HCT116 (cell line): Measurements from ENCODE around the gene LPAR6. TPM values are rescaled to one million over a fixed set of nuclear protein-coding genes. Genes with fewer than 3 reads are reported as not detected.

Source experiments
- ATAC-seq: fragments of 200-7000 bp; cut with Tn5 transposase; 2 replicates; pipeline ENCODE4 v1.9.1; 2020; ENCODE audit warnings: mild to moderate bottlenecking, moderate library complexity
- BruUV-seq: library from RNA; stranded (reverse); fragments of 400-500 nt; replicated peaks from 2 replicates; lab custom pipeline; 2021; lab: Mats Ljungman, UMichigan
- CTCF ChIA-PET: fragments of 300-600 bp; sonication (Branson Sonifier 250); formaldehyde crosslinking; loops from one replicate; lab custom pipeline; 2021; ENCODE audit warnings: antibody characterized with exemption; lab: Charles Lee
- POLR2A ChIA-PET: fragments of 300-600, 350-600 bp; sonication (Branson Sonifier 250); formaldehyde crosslinking; loops from one replicate; lab custom pipeline; 2021; ENCODE audit warnings: antibody characterized with exemption; lab: Charles Lee
- RAD21 ChIA-PET, 2 experiments: fragments of 300-600 bp; sonication (Branson Sonifier 250); formaldehyde crosslinking; loops; one replicate each; lab custom pipeline; 2023; ENCODE audit warnings: low total read pairs in 2 of 2; ENCODE audit not compliant: uncharacterized antibody in 2 of 2, unreplicated experiment in 2 of 2, low non-redundant PET in 1 of 2; lab: Charles Lee
- DNase-seq: peaks from one replicate; pipeline ENCODE4 v3.0.0-alpha.2; 2010; ENCODE audit warnings: low read depth, low spot score
- H2AFZ ChIP-seq: fragments of 200-600 bp; shearing (Covaris generic), sonication (generic); 2 replicates; pipeline ENCODE4 v1.6.1; 2017; ENCODE audit warnings: low read depth, mixed run types, mixed read lengths, antibody characterized with exemption, low read length; ENCODE audit not compliant: poor library complexity, severe bottlenecking
- H3K27ac ChIP-seq: 2 replicates; pipeline ENCODE4 v1.5.1; 2012; ENCODE audit warnings: low read depth, low read length
- H3K27me3 ChIP-seq: fragments of 200-600 bp; sonication (generic); 2 replicates; pipeline ENCODE4 v1.6.1; 2016; ENCODE audit warnings: mixed run types, low read length, mixed read lengths; ENCODE audit not compliant: insufficient read depth
- H3K36me3 ChIP-seq, 2 experiments: fragments of 200-500 bp in 1 of 2; fragments of 200-600 bp in 1 of 2; sonication (Bioruptor generic) in 1 of 2; sonication (generic) in 1 of 2; 2 replicates each; pipeline versions ENCODE4 v1.5.1 to v1.6.1; 2014 to 2016; ENCODE audit warnings: low read length in 2 of 2, inconsistent platforms in 1 of 2, mixed read lengths in 1 of 2, mixed run types in 1 of 2; ENCODE audit not compliant: insufficient read depth in 2 of 2, control insufficient read depth in 1 of 2
- H3K4me1 ChIP-seq, 2 experiments: fragments of 200-600 bp in 1 of 2; sonication (generic) in 1 of 2; 2 replicates each; pipeline versions ENCODE4 v1.5.1 to v1.6.1; 2012 to 2017; ENCODE audit warnings: low read length in 2 of 2, inconsistent platforms in 1 of 2, mild to moderate bottlenecking in 1 of 2, mixed read lengths in 1 of 2, mixed run types in 1 of 2, moderate library complexity in 1 of 2; ENCODE audit not compliant: insufficient read depth in 2 of 2, control insufficient read depth in 1 of 2
- H3K4me2 ChIP-seq: fragments of 200-600 bp; sonication (generic); 2 replicates; pipeline ENCODE4 v1.6.1; 2017; ENCODE audit warnings: mixed run types, low read length, mixed read lengths
- H3K4me3 ChIP-seq, 2 experiments: fragments of 200-600 bp in 1 of 2; sonication (generic) in 1 of 2; replicated peaks in 1 of 2; 2 replicates each; pipeline ENCODE4 v1.5.1; 2011 to 2016; ENCODE audit warnings: low read length in 2 of 2, control low read depth in 1 of 2, low read depth in 1 of 2, mild to moderate bottlenecking in 1 of 2, mixed read lengths in 1 of 2, mixed run types in 1 of 2
- H3K79me2 ChIP-seq: fragments of 200-600 bp; sonication (generic); 2 replicates; pipeline ENCODE4 v1.6.1; 2017; ENCODE audit warnings: mild to moderate bottlenecking, mixed run types, low read length, moderate library complexity, mixed read lengths; ENCODE audit not compliant: insufficient read depth
- H3K9ac ChIP-seq: fragments of 200-600 bp; sonication (generic); 2 replicates; pipeline ENCODE4 v1.6.1; 2016; ENCODE audit warnings: low read length, mixed read lengths
- H3K9me2 ChIP-seq: fragments of 200-600 bp; sonication (generic), shearing (Covaris generic); 2 replicates; pipeline ENCODE4 v1.6.1; 2017; ENCODE audit warnings: mixed run types, mild to moderate bottlenecking, moderate library complexity; ENCODE audit not compliant: insufficient read depth
- H3K9me3 ChIP-seq, 2 experiments: fragments of 200-500 bp in 1 of 2; fragments of 200-600 bp in 1 of 2; sonication (Bioruptor generic) in 1 of 2; sonication (generic) in 1 of 2; 2 replicates each; pipeline ENCODE4 v1.6.1; 2014 to 2017; ENCODE audit warnings: low read length in 2 of 2, mixed read lengths in 2 of 2, inconsistent platforms in 1 of 2, low read depth in 1 of 2, mild to moderate bottlenecking in 1 of 2, mixed run types in 1 of 2, moderate library complexity in 1 of 2; ENCODE audit not compliant: control insufficient read depth in 1 of 2, insufficient read depth in 1 of 2
- H4K20me1 ChIP-seq: fragments of 200-600 bp; sonication (generic), shearing (Covaris generic); 2 replicates; pipeline ENCODE4 v1.6.1; 2017; ENCODE audit warnings: mixed run types, mild to moderate bottlenecking, moderate library complexity; ENCODE audit not compliant: insufficient read depth
- ATF3 ChIP-seq: IDR thresholded peaks from 2 replicates; pipeline ENCODE4 v1.6.1; 2012
- CBX3 ChIP-seq: IDR thresholded peaks from 2 replicates; pipeline ENCODE4 v1.6.1; 2012; ENCODE audit warnings: low read depth
- CTCF ChIP-seq, 3 experiments: fragments of 200-600 bp in 1 of 3; sonication (generic) in 1 of 3; IDR thresholded peaks in 2 of 3; conservative IDR thresholded peaks in 1 of 3; 2 replicates each; pipeline ENCODE4 v1.5.1; 2012 to 2017; ENCODE audit warnings: low read depth in 2 of 3, low read length in 2 of 3, antibody characterized with exemption in 1 of 3, borderline replicate concordance in 1 of 3, control low read depth in 1 of 3, mild to moderate bottlenecking in 1 of 3, mixed read lengths in 1 of 3, mixed run types in 1 of 3, moderate library complexity in 1 of 3; ENCODE audit not compliant: insufficient read depth in 1 of 3
- EGR1 ChIP-seq: IDR thresholded peaks from 2 replicates; pipeline ENCODE4 v1.6.1; 2012; ENCODE audit warnings: low read depth
- ELF1 ChIP-seq: IDR thresholded peaks from 2 replicates; pipeline ENCODE4 v1.6.1; 2012; ENCODE audit warnings: low read depth, borderline replicate concordance
- EZH2phosphoT487 ChIP-seq: fragments of 200-600 bp; IDR thresholded peaks from 2 replicates; pipeline ENCODE4 v1.6.1; 2018; ENCODE audit warnings: antibody characterized with exemption, borderline replicate concordance
- FOSL1 ChIP-seq: IDR thresholded peaks from 2 replicates; pipeline ENCODE4 v1.6.1; 2012; ENCODE audit warnings: low read depth
- JUND ChIP-seq: IDR thresholded peaks from 2 replicates; pipeline ENCODE4 v1.6.1; 2012
- MAX ChIP-seq: IDR thresholded peaks from 2 replicates; pipeline ENCODE4 v1.6.1; 2012
- POLR2AphosphoS5 ChIP-seq: IDR thresholded peaks from 2 replicates; pipeline ENCODE4 v1.6.1; 2011; ENCODE audit warnings: mild to moderate bottlenecking, low read depth, low read length, moderate library complexity
- RAD21 ChIP-seq: IDR thresholded peaks from 2 replicates; pipeline ENCODE4 v1.6.1; 2012; ENCODE audit warnings: low read depth, mild to moderate bottlenecking
- REST ChIP-seq: IDR thresholded peaks from 2 replicates; pipeline ENCODE4 v1.6.1; 2012; ENCODE audit warnings: low read depth
- SP1 ChIP-seq: IDR thresholded peaks from 2 replicates; pipeline ENCODE4 v1.6.1; 2012; ENCODE audit warnings: low read depth
- SRF ChIP-seq: IDR thresholded peaks from 2 replicates; pipeline ENCODE4 v1.6.1; 2012; ENCODE audit warnings: low read depth
- TCF7L2 ChIP-seq: IDR thresholded peaks from 2 replicates; pipeline ENCODE4 v1.7.0; 2011; ENCODE audit warnings: borderline replicate concordance, inconsistent platforms; ENCODE audit not compliant: insufficient read depth, insufficient read length; ENCODE audit errors: extremely low read depth
- YY1 ChIP-seq: IDR thresholded peaks from 2 replicates; pipeline ENCODE4 v1.6.1; 2011; ENCODE audit warnings: low read length, low read depth, moderate library complexity, mild to moderate bottlenecking; ENCODE audit not compliant: insufficient replicate concordance; ENCODE audit errors: extremely low read depth
- ZBTB33 ChIP-seq: IDR thresholded peaks from 2 replicates; pipeline ENCODE4 v1.6.1; 2011; ENCODE audit warnings: mild to moderate bottlenecking, low read length, moderate library complexity; ENCODE audit not compliant: insufficient replicate concordance; ENCODE audit errors: extremely low read depth
- ZFX ChIP-seq: fragments of 450-650 bp; IDR thresholded peaks from 2 replicates; pipeline ENCODE4 v1.6.1; 2017
- ZNF274 ChIP-seq: fragments of 200-500 bp; sonication (Bioruptor generic); IDR thresholded peaks from 2 replicates; pipeline ENCODE4 v1.6.1; 2014; ENCODE audit warnings: mild to moderate bottlenecking, low read depth, low read length, inconsistent platforms
- intact Hi-C: fragments of 100-400 bp; cut with micrococcal nuclease; formaldehyde crosslinking; loops from 2 replicates; pipeline ENCODE4 v1.10.0; 2022
- total RNA-seq: library from RNA; stranded (reverse); gene quantifications from one replicate; pipeline ENCODE4 v1.2.1, GENCODE V29; 2021; ENCODE audit not compliant: unreplicated experiment

LPAR6 gene
- total RNA-seq, 1 experiment from 2014 or later, result 0.12 TPM

- Histone ChIP-seq H3K9me3 (no peaks in the 10 kb centered on the region), H3K27me3 (no peaks in the 10 kb centered on the region)
- intact Hi-C loops, result no loop called here
Measured at GRCh38 chr13:48434200-48434599, 21.3 kb upstream of the LPAR6 start.

More at GRCh38 chr13:48434200-48434599, 21.3 kb upstream of the LPAR6 start:
- Histone ChIP-seq H3K9ac (no peak overlapping the region), H3K27ac (no peak overlapping the region), H3K4me2 (no peak overlapping the region), H2AFZ (no peak overlapping the region), H3K9me2 (no peaks in the 10 kb centered on the region), H3K79me2 (no peaks in the 10 kb centered on the region), H3K36me3 (no peaks in the 10 kb centered on the region), H4K20me1 (no peaks in the 10 kb centered on the region), H3K4me1 (0 out of 4 replicates have a peak, but pooled peaks cover 0 to 3% of the 10 kb centered on the region in 2 experiments), H3K4me3 (no peak overlapping the region)
- RAD21 ChIA-PET, result no interaction called here
- POLR2A ChIA-PET, result no interaction called here
- no TSS peak for BruUV-seq
- CTCF ChIA-PET, result no interaction called here
- DNase-seq, result no peak
- ATAC-seq, result no peak
- TF ChIP-seq EGR1, result no peak
- no peak for TF ChIP-seq ATF3
- TF ChIP-seq ZFX, result no peak
- TF ChIP-seq RAD21, result no peak
- no peak for TF ChIP-seq CBX3
- no peak for TF ChIP-seq SRF
- no peak for TF ChIP-seq JUND
- no peak for TF ChIP-seq MAX
- TF ChIP-seq YY1, result no peak
- no peak for TF ChIP-seq EZH2phosphoT487
- no peak for TF ChIP-seq FOSL1
- TF ChIP-seq TCF7L2, result no peak
- no peak for TF ChIP-seq CTCF (IDR thresholded peaks at IDR 0.05 in 2 of 3, conservative IDR thresholded peaks at IDR 0.05 in 1 of 3; ENCODE audit: borderline replicate concordance in 1 of 3, insufficient read depth in 1 of 3, low read depth in 2 of 3, low read length in 2 of 3)
- TF ChIP-seq REST, result no peak
- no peak for TF ChIP-seq POLR2AphosphoS5
- TF ChIP-seq ELF1, result no peak
- no peak for TF ChIP-seq ZBTB33
- TF ChIP-seq SP1, result no peak
- no peak for TF ChIP-seq ZNF274
